Activated CD8-positive, alpha-beta memory T cell treated with anti-CD3 and anti-CD28 coated beads for 4 hours (primary cell): ENCODE results near the gene CEACAM8.
"Not testable (repeated sequence)": the region's sequence is repeated elsewhere in the genome, so short reads cannot be mapped to it uniquely, and the experiment has no call there.

Experiments
- DNase-seq, 2 donors: peaks; one replicate each; pipeline ENCODE4 v3.0.0-alpha.2; 2020; ENCODE audit warnings: low read depth in 2 of 2

The CEACAM8 gene

DNA sequence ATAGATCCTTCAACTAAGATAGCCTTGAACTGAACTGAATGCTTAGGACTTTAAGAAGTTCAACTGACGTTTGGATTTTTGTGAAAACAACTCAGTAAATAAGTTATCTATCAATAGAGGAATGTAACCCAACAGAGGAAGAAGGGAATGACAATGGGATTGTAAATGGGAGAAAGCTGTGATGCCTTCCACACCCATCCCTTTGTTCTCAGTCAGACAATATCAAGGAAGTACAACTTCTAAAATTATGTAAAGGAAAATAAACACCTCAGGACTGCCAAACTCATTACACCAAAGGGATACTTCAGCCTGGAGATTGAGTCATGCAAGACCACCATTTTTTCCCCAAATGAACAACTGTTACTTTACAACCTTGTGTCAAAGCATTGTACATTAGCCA lies 21.1 kb downstream of the CEACAM8 start:
- no peak for DNase-seq

DNA sequence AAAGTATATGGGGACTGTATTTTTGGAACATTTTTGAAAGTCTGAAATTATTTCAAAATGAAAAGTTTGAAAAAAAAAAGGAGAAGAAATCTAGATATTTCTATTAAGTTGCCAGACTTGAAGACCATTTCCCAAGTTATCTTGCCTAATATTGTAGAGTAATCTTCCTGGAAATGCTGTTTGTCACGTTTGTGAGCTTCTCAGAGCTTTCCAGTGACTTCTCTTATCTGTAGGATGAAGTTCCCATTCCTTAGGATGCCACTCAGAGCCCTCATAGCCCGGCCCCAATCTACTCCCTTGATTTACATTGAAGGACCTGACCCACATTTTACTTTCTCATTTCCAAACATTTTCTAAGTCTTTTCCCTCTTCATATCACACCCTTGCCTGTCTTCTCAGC lies 23.6 kb downstream of the CEACAM8 start:
- no peak for DNase-seq

DNA sequence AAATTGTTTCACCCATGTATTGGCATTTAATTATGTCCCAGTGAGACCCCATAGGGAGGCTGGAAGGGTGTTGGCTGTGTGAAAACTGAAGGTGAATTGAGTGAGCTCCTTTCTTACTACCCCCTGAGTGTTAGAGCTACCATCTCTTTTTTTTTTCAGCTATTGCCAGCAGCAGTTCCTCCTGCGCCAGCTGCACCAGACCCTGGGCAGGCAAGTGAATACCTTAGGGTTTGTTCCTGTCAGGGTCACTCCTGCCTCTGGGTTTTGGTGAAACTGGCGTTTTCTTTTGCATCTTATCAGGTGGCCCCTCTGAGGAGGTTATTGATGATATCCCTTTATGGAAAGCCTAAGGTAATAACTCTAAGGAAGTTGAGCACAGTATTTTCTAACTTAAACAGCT lies 25.5 kb downstream of the CEACAM8 start:
- DNase-seq: no peak

DNA sequence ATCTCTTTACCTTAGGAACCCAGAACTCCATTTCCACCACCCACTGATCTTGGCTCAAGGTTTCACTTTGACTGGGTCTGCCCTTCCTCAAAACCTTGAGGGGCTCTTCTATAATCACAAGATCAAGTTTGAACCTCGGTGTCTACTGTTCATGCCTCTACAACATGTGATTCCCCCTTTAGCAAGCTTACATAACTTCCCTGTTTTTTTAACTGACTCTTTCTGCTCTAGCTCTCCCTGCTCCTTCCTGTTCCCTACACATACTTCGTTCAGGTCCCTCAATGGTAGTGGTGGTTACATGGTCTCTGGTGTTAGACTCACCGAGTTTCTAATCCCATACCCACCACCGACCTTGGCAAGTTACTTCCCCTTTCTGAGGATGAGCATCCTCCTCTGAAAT lies 26.7 kb downstream of the CEACAM8 start:
- DNase-seq: no peak

DNA sequence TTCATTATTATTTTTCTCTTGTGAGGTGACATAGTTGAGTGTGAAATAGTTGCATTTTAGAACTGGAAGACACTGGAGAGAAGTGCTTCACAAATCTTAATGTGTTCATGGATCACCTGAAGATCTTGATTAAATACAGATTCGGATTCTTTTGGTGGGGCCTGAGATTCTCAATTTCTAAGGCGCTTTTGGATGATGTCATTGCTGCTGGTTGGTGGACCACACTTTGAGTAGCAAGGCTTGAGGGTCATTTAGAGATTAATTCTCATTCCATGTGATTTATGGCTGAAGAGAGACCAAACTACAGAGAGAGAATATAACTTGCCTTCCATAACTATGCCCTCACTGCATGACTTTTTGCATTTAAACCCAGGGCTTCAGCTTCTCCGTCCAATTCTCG lies 27.2 kb downstream of the CEACAM8 start:
- no peak for DNase-seq

DNA sequence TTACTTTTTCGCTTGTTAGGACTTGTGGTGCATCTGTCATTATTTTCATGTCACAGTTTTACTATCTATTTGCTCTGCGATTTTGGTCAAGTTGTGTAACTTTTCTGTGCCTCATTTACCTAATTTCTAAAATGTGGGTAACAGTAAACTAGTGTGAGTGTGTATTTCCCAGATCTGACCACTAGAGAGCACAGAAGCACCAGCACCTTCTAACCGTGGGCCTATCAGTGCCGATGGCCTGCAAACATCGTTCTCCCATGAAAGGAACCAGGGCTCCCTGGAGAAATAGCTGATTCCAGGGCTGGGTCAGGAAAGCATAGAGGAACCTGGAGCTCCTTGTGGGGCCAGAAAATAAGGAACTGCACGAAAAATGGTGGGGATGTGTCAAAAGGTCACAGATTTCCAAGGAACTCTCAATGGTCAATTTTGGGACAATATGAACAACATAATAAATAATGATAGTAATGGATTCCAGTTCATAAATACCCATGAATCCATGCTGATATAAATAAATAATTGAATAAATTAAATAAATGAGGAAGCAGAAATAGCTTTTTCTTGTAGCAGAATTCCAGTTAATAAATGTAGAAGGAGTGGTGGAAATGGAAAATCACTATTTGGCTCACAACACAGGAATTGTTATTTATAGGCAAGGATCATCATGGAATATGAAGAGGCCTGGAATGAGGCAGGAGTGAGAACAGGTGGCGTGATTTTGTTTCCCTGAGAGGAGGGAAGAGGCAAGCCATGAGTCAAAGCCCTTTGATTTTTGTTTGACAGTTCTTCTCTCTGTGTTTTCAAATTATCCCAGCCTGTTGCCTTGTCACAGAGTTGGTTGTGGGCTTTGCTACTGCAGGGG lies 31.1 kb downstream of the CEACAM8 start:
- no peak for DNase-seq

DNA sequence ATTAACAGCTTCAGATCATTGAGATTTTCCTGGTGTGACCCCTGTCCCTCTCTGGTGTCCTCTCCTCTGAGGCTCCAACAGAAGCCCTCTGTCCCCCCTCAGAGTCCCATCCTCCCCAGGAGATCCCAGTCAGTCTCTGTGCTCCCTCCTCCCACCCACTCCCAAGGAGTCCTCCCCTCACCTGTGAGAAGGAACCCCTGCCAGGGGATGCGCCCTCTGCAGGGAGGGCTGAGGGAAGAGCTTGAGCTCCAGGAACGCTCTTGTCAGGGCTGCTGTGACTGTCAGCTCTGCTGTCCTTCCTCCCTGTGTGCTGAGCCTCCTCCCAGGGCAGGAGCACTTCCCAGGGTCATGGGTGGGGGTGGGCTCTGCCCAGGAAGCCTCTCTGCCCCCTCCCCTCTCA lies 33.2 kb downstream of the CEACAM8 start:
- DNase-seq: no peak

DNA sequence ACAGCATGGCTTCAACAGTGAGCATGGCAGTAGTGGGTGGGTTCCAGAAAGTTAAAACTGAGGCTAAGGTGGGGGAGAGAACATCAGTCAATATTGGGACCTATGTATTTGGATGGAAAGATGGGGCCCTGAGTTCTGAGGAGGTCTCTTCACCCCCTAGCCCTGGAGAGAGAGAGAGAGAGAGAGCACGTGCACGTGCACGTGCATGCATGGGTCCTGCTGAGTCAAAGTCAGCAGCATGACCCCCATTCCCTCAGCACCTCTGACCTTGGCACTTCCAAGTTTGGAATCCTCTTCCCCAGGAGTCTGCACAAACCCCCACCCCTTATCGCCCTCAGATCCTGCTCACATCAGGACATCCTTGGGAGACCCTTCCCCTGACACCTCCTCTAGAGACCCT lies 34.0 kb downstream of the CEACAM8 start:
- DNase-seq: no peak

DNA sequence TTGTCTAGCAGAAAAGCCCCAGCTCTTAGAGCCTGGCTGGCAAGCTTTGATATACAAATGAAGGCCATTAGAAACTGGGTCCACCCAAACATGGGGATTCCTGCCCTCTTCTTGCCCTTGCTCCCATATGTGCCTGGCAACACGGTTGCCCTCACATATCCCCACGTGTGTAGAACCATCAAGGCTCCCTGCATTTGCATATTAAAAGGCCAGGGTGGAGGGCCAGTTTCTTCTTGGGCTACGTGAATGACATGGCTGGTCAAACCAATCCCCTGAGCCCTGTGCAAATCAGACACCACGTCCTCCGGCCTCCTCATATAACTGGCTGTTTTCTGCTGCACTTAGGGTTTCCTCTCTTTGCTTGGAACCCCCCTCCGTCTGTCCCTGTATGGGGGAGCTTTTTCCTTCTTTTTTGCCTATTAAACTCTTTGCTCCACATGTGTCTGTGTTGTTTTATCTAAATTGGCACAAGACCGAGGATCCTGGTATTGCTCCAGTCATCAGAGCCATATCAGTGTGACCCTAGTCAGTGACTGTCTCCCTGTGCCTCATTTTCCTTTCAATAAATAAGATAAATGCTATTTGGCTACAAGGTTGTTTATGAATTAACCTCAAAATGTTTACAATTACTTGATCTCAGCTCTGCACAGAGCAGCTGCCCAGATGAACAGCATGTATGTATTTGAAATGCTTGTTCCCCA lies 36.1 kb downstream of the CEACAM8 start:
- DNase-seq: no peak

DNA sequence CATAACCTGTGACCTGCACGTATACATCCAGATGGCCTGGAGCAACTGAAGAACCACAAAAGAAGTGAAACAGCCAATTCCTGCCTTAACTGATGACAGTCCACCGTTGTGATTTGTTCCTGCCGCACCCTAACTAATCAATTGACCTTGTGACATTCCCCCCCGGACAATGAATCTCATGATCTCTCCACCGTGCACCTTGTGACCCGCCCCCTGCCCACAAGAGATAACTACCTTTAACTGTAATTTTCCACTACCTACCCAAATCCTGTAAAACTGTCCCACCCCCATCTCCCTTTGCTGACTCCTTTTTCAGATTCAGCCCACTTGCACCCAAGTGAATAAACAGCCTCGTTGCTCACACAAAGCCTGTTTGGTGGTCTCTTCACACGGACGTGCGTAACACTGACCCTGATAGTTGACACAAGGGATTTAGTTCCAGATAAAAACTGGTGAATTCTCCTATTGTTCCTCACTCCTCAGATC lies 37.3 kb downstream of the CEACAM8 start:
- not testable (repeated sequence) for DNase-seq

DNA sequence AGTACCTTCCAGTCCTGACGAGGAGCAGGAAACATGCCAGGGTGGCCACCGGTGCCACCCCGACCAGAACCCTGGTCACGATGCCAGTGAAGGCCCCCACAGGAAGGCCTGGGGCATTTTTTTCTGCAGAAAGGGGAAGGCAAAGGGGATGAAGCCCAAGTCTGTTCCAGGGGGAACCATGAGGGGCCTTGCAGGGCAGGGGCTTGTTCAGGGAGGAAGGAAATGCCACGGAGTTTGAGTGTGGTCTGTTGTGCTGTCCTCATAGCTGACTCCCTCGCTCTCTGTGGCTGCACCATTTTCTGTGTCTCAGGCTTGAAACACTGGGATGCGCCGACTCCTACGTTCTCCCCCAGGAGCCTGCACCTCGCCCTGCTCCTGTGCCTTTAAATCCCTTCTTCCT lies 38.9 kb downstream of the CEACAM8 start:
- no peak for DNase-seq

DNA sequence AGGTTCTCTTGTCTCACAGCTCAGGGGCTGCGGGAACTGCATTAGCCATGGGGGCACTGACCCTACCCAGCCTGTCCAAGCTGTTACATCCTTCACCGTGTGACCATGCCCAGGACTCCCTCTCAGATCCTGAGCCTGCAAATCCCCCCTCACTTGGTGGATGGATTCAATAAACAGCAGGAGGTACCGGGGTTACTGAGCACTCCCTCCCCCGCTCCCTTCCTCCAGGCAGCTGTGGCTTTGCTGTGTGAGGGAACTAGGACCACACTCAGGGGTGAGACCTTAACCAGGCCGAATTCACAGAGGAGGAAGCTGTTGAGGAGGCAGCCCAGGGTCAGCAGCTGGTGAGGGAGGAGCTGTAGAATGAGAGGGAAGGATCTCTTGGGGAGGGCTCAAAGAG lies 39.4 kb downstream of the CEACAM8 start:
- DNase-seq: no peak

DNA sequence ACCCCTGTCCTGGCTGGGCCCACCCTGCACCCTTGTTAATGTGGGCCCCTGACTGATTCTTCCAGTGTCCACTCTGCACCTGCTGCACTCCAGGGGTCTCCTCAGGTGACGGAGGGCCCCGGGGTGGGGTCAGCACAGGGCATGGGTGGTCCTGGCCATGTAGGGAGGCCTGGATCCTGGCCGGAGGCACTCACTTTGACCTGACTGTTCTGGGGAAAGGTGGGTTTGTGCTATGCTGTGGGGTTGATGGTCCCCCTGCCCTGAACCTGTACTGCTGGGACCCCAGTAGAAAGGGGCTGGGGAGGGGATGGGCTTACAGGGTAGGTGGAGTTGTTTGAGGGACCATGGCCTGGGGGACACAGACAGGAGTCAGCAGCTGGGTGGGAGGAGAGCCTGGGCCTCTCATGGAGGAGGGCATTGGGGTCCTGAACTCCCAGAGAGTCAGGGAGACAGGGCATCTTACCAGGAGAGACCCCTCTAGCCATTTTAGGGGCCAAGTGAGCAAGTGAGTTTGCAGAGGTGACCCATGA lies 40.6 kb downstream of the CEACAM8 start:
- DNase-seq: no peak

DNA sequence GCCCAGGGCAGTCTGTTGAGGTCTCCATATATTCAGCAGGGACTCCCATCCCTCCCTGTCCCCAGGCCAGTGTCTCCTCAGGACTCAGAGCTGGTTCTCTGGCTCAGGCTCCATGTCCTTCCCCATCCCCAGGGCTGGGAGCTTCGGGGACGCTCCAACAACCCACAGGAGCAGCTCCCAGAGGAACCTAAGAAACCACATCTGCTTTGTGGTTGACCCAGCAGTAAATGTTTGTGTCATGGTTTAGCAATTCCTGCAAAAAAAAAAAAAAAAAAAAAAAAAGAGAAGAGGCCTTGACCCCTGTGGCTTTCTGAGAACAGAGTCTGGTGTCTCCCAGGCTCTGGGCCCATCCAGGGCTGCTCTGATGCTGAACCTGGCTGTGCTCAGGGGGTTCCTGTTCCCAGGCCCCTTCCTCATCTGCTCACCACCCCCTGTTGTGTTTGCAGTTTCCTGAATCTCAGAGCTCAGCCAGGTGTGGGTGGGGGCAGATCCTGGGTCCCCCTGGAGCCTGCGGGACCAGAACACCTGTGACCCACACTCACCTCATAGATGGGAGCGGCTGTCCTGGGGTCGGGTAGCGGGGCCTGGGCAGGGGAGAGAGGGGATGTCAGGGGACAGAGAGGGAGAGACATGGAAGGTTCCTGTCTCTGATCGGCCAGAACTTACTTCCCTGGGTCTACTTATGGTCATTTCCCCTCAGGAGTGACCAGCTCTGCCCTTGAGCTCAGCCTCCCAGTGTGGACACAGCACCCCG lies 41.3 kb downstream of the CEACAM8 start:
- no peak for DNase-seq

DNA sequence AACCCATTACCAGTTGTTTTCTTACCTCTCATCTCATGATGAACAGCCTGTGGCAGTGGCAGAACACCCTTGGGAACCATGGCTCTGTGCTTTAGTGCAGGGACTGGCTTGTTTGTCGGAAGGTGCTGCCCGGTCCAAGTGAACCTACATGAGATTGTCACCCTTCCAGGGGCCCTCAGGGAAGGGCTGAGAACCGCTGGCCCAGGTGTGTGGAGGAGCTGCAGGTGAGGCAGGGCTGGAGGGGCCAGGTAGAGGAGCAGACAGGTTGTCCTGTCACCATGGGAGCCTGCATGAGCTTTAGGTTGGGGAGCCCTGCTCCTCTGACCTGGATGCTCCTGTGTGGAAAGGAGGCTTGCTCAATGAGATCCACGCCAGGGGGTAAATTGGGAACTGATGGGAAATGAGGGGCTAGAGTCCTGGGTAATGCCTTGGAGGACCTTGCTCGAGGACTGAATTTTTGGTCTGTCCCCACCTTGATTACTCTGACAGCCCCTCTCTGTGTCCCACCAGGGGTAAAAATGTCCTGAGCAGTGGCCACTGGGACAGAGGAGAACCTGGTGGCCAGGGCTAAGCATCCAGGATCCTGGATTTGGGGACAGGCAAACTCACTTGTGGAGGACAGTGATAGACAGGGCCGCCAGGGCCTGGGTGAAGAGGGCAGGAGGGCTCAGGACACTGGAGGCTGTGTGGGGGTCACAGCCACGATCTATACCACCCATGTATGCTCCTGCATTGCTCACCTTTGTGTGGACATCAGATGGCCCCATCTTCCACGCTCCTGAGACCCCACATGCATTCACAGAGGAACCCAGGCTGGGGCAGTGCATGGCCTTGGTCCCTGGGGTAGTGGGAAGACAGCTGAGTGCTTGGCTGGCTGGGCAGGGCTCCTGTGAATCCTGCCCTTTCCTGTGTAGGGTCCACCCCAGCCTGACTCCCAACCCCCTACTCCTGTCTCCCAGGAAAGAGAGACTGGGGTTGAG lies 42.3 kb downstream of the CEACAM8 start:
- DNase-seq: no peak

DNA sequence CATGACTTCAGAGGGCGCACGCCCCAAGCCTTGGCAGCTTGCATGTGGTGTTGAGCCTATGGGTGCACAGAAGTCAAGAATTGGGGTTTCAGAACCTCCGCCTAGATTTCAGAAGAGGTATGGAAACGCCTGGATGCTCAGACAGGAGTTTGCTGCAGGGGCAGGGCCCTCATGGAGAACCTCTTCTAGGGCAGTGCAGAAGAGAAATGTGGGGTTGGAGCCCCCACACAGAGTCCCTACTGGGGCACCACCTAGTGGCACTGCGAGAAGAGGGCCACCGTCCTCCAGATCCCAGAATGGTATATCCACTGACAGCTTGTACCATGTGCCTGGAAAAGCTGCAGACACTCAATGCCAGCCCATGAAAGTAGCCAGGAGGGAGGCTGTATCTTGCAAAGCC lies 44.2 kb downstream of the CEACAM8 start:
- DNase-seq: not testable (repeated sequence)

DNA sequence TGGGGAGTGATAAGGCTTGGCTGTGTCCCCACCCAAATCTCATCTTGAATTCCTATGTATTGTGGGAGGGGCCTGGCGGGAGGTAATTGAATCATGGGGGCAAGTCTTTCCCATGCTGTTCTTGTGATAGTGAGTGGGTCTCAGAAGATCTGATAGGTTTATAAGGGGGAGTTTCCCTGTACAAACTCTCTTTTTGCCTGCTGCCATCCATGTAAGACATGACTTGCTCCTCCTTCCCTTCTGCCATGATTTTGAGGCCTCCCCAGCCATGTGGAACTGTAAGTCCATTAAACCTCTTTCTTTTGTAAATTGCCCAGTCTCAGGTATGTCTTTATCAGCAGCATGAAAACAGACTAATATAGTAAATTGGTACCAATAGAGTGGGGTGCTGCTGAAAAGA lies 45.7 kb downstream of the CEACAM8 start:
- not testable (repeated sequence) for DNase-seq

DNA sequence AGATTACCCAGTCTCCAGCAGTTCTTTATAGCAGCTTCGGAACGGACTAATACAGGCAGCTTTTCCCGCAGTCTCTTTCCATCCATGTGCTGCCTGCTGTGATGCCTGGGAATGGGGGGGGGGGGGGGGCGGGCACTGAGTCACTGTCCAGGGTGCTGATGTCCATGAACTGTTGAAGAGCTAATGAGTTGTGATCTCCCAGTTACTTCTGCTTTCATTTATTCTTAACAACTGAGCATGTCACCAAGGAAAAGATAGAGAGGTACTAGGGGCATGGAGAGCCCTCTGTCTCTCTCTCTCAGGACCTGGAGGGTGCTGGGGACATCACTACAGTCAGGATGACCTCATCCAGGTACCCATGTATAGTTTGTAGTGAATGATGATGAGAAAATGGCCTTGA lies 46.2 kb downstream of the CEACAM8 start:
- no peak for DNase-seq

DNA sequence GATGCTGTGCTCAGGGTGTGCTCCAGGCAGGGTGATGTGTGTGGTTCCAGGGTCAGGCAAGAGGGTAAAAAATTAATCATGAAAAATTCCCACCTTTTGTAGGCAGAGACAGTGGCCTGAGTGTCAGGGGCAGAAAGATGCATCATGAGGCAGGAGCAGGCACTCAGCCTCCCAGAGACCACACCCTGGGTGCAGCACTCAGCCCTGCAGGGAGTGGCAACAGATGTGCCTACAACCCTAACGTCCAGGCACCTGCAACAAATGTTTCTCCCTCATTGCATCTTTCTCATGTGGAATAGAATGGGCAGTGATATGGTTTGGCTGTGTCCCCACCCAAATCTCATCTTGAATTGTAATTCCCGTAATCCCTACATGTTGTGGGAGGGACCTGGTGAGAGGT lies 46.8 kb downstream of the CEACAM8 start:
- DNase-seq: no peak

DNA sequence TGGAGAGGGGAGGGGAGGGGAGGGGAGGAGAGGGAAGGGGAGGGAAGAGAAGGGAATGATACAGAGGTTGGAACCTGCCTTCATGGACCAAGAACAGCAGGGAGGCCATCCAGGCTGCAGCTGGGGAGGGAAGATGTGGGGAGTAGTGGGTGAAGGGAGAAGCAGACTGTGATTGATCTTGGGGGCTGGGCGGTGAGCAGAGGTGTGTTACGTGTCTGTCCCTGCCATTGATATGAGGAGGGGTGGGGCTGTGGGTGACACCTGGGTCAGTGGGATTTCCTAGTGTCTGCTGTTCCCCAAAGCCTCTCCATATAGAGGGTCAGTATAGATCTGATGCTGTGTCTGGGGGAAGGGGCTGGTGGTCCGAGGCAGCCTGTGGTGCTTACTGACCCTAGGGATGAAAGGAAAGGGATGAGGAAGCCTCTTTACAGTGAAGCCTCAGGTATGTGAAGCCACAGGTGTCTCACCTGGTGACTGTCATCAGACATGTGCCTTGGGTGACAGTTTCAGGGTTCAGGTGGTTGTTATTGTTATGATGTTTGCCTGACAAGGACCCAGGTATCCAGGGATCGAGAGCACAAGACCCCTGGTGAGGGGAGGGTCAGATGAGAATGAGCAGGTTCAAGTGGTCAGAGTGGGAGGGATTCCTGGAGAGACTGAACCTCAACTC lies 47.8 kb downstream of the CEACAM8 start:
- no peak for DNase-seq
